K562 (cell line): ENCODE data around the gene RGL2. TPM values are rescaled to one million over a fixed set of nuclear protein-coding genes. Genes with fewer than 3 reads are reported as not detected.

Source experiments
- ARID1B ChIP-seq: fragments of 450-650 bp; IDR thresholded peaks from 2 replicates; pipeline ENCODE4 v1.6.1; 2016; ENCODE audit warnings: antibody characterized with exemption, mild to moderate bottlenecking, inconsistent platforms
- ARID2 ChIP-seq: fragments of 450-650 bp; IDR thresholded peaks from 2 replicates; pipeline ENCODE4 v1.6.1; 2017; ENCODE audit warnings: antibody characterized with exemption, mild to moderate bottlenecking
- CEBPG ChIP-seq, 3 experiments: fragments of 200-800 bp in 1 of 3; sonication (Bioruptor generic) in 1 of 3; sonication (generic) in 1 of 3; formaldehyde crosslinking in 1 of 3; IDR thresholded peaks in 2 of 3; conservative IDR thresholded peaks in 1 of 3; 2 replicates each; pipeline versions ENCODE4 v1.6.1 to v1.8.0; 2016 to 2022; ENCODE audit warnings: missing compliant biosample characterization in 2 of 3, missing genetic modification characterization in 2 of 3, mild to moderate bottlenecking in 1 of 3, missing genetic modification reagents in 1 of 3
- DNMT1 ChIP-seq: fragments of 450-650 bp; IDR thresholded peaks from 2 replicates; pipeline ENCODE4 v1.6.1; 2016; ENCODE audit warnings: antibody characterized with exemption, mild to moderate bottlenecking
- ESRRA ChIP-seq: fragments of 450-650 bp; IDR thresholded peaks from 2 replicates; pipeline ENCODE4 v1.6.1; 2014; ENCODE audit warnings: low read depth, mild to moderate bottlenecking, moderate library complexity, borderline replicate concordance
- ETV6 ChIP-seq, 3 experiments: fragments of 150-350 bp in 1 of 3; sonication (generic) in 1 of 3; formaldehyde crosslinking in 1 of 3; IDR thresholded peaks; 2 replicates each; pipeline versions ENCODE4 v1.6.1 to v1.8.0; 2014 to 2022; ENCODE audit warnings: borderline replicate concordance in 2 of 3, low read depth in 2 of 3, antibody characterized with exemption in 1 of 3, low read length in 1 of 3, mild to moderate bottlenecking in 1 of 3, missing genetic modification reagents in 1 of 3
- FOXK1 ChIP-seq: sonication (generic); formaldehyde crosslinking; IDR thresholded peaks from 2 replicates; pipeline ENCODE4 v1.8.0; 2022; ENCODE audit warnings: missing genetic modification reagents, mild to moderate bottlenecking, borderline replicate concordance
- FOXM1 ChIP-seq, 2 experiments: fragments of 450-650 bp in 1 of 2; sonication (generic) in 1 of 2; formaldehyde crosslinking in 1 of 2; IDR thresholded peaks; 2 replicates each; pipeline versions ENCODE4 v1.6.1 to v1.9.0; 2017 to 2022; ENCODE audit warnings: low read depth in 2 of 2, mild to moderate bottlenecking in 2 of 2, missing genetic modification reagents in 1 of 2, moderate library complexity in 1 of 2
- ILF3 ChIP-seq: fragments of 450-650 bp; IDR thresholded peaks from 2 replicates; pipeline ENCODE4 v1.6.1; 2018; ENCODE audit warnings: antibody characterized with exemption, mild to moderate bottlenecking, moderate library complexity, borderline replicate concordance
- KDM2B ChIP-seq: fragments of 250-450 bp; sonication (Bioruptor Pico); IDR thresholded peaks from 2 replicates; pipeline ENCODE4 v1.8.0; 2021; ENCODE audit warnings: mild to moderate bottlenecking, moderate library complexity
- NFATC3 ChIP-seq: fragments of 450-650 bp; IDR thresholded peaks from 2 replicates; pipeline ENCODE4 v1.6.1; 2017; ENCODE audit warnings: mild to moderate bottlenecking
- NR4A1 ChIP-seq, 2 experiments: fragments of 250-450 bp in 1 of 2; fragments of 450-650 bp in 1 of 2; sonication (Bioruptor Pico) in 1 of 2; IDR thresholded peaks; 2 replicates each; pipeline versions ENCODE4 v1.4.0 to v1.6.1; 2016 to 2020; ENCODE audit warnings: mild to moderate bottlenecking in 2 of 2, missing compliant biosample characterization in 1 of 2, missing genetic modification characterization in 1 of 2, moderate library complexity in 1 of 2
- PHB ChIP-seq: fragments of 250-450 bp; sonication (Bioruptor Pico); IDR thresholded peaks from 2 replicates; pipeline ENCODE4 v1.5.0; 2021
- RAD21 ChIP-seq, 2 experiments: fragments of 250-450 bp in 1 of 2; fragments of 450-650 bp in 1 of 2; sonication (Bioruptor Pico) in 1 of 2; formaldehyde crosslinking in 1 of 2; IDR thresholded peaks in 1 of 2; conservative IDR thresholded peaks in 1 of 2; 2 replicates each; pipeline versions ENCODE4 v1.4.0 to v1.8.0; 2020 to 2022; ENCODE audit warnings: mild to moderate bottlenecking in 2 of 2, moderate library complexity in 1 of 2
- RUNX1 ChIP-seq: sonication (generic); IDR thresholded peaks from 2 replicates; pipeline ENCODE4 v1.6.1; 2016; ENCODE audit warnings: antibody characterized with exemption, low read depth
- SMAD4 ChIP-seq: fragments of 250-450 bp; sonication (Bioruptor Pico); conservative IDR thresholded peaks from 2 replicates; pipeline ENCODE4 v1.8.0; 2021; ENCODE audit warnings: inconsistent platforms, mild to moderate bottlenecking, moderate library complexity
- SMARCE1 ChIP-seq: fragments of 450-650 bp; IDR thresholded peaks from 2 replicates; pipeline ENCODE4 v1.7.1; 2016; ENCODE audit warnings: mild to moderate bottlenecking
- SRSF1 ChIP-seq: fragments of 200-400 bp; formaldehyde crosslinking; IDR thresholded peaks from 2 replicates; pipeline ENCODE4 v1.6.1; 2017; ENCODE audit warnings: mild to moderate bottlenecking, low read depth, low read length, moderate library complexity
- TEAD1 ChIP-seq, 2 experiments: fragments of 450-650 bp in 1 of 2; sonication (generic) in 1 of 2; formaldehyde crosslinking; IDR thresholded peaks; 2 replicates each; pipeline versions ENCODE4 v1.4.0 to v1.8.0; 2020 to 2022; ENCODE audit warnings: mild to moderate bottlenecking in 2 of 2, missing genetic modification reagents in 1 of 2
- YBX1 ChIP-seq: fragments of 450-650 bp; IDR thresholded peaks from 2 replicates; pipeline ENCODE4 v1.7.1; 2016; ENCODE audit warnings: mild to moderate bottlenecking
- ZNF23 ChIP-seq: fragments of 250-450 bp; sonication (Bioruptor Pico); IDR thresholded peaks from 2 replicates; pipeline ENCODE4 v1.4.0; 2020; ENCODE audit warnings: mild to moderate bottlenecking
- ZNF24 ChIP-seq: fragments of 450-650 bp; IDR thresholded peaks from 2 replicates; pipeline ENCODE4 v1.6.1; 2016
- ZNF311 ChIP-seq: fragments of 250-450 bp; sonication (Bioruptor Pico); IDR thresholded peaks from 2 replicates; pipeline ENCODE4 v1.4.0; 2020; ENCODE audit warnings: mild to moderate bottlenecking, moderate library complexity
- ZNF431 ChIP-seq: sonication (generic); formaldehyde crosslinking; IDR thresholded peaks from 2 replicates; pipeline ENCODE4 v1.8.0; 2022; ENCODE audit warnings: mild to moderate bottlenecking, missing genetic modification reagents
- ZNF668 ChIP-seq: fragments of 250-450 bp; sonication (Bioruptor Pico); IDR thresholded peaks from 2 replicates; pipeline ENCODE4 v1.8.0; 2022; ENCODE audit warnings: mild to moderate bottlenecking, inconsistent platforms
- ZSCAN29 ChIP-seq: fragments of 450-650 bp; IDR thresholded peaks from 2 replicates; pipeline ENCODE4 v1.6.1; 2017
- polyA plus RNA-seq, 8 experiments: library from polyadenylated mRNA; depleted of rRNA in 4 of 8; stranded (reverse) in 5 of 8; unstranded in 3 of 8; fragments of >200 nt; fragmentation: Nextera tagmentation in 2 of 8; fragmentation: Illumina TruSeq in 1 of 8; extraction: Ambion mirVana in 2 of 8; extraction: Trizol in 1 of 8; gene quantifications; 2 replicates each; pipeline versions ENCODE4 v1.2.1 to v1.2.3, GENCODE V29; 2011 to 2014; ENCODE audit warnings: inconsistent platforms in 1 of 8, missing spikeins in 1 of 8
- total RNA-seq, 7 experiments: library from RNA; depleted of rRNA in 6 of 7; stranded (reverse); fragments of >200 nt in 6 of 7; fragmentation: Illumina TruSeq in 2 of 7; extraction: Trizol in 2 of 7; gene quantifications; 2 replicates each; pipeline versions ENCODE4 v1.2.1 to v1.2.3, GENCODE V29; 2011 to 2021; ENCODE audit warnings: low replicate concordance in 1 of 7
- TF ChIP-seq, protein P1 (sequence below): sonication (generic); formaldehyde crosslinking; IDR thresholded peaks from 2 replicates; pipeline ENCODE4 v1.8.0; 2022; ENCODE audit warnings: mild to moderate bottlenecking, low read depth, missing genetic modification reagents
- TF ChIP-seq, protein P2 (sequence below): sonication (generic); formaldehyde crosslinking; IDR thresholded peaks from 2 replicates; pipeline ENCODE4 v1.9.0; 2022; ENCODE audit warnings: mild to moderate bottlenecking, missing genetic modification reagents

RGL2 gene
- total and polyA plus RNA-seq, 9 of the 15 experiments (the other 6 are each of a cell fraction or from before 2014, with no cell fraction given): 1.8 to 57.1 (median 19.5) TPM

- TF ChIP-seq ETV6 (IDR thresholded peaks at IDR 0.05; ENCODE audit: borderline replicate concordance in 1 of 2, low read depth in 2 of 2, low read length in 1 of 2): no peak
- no peak for TF ChIP-seq ETV6 (CRISPR knock-in tag; IDR thresholded peaks at IDR 0.05; ENCODE audit: borderline replicate concordance)
- TF ChIP-seq CEBPG (CRISPR knock-in tag; IDR thresholded peaks at IDR 0.05): no peak; the same call in 1 of the 2 replicates
- TF ChIP-seq CEBPG (tag; conservative IDR thresholded peaks at IDR 0.05 in 1 of 2, IDR thresholded peaks at IDR 0.05 in 1 of 2): no peak
- no peak for TF ChIP-seq PHB (CRISPR knock-in tag)
- TF ChIP-seq ZNF311 (CRISPR knock-in tag): no peak
- no peak for TF ChIP-seq KDM2B
- TF ChIP-seq ILF3: no peak
- TF ChIP-seq ZNF668 (CRISPR knock-in tag): no peak
- TF ChIP-seq, protein P1, sequence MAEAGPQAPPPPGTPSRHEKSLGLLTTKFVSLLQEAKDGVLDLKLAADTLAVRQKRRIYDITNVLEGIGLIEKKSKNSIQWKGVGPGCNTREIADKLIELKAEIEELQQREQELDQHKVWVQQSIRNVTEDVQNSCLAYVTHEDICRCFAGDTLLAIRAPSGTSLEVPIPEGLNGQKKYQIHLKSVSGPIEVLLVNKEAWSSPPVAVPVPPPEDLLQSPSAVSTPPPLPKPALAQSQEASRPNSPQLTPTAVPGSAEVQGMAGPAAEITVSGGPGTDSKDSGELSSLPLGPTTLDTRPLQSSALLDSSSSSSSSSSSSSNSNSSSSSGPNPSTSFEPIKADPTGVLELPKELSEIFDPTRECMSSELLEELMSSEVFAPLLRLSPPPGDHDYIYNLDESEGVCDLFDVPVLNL (CRISPR knock-in tag): 0 out of 2 replicates have a peak, but pooled peaks have one; percentile 23
- no peak for TF ChIP-seq ZNF24
- TF ChIP-seq SMARCE1: no peak
- TF ChIP-seq FOXK1 (CRISPR knock-in tag): no peak
- no peak for TF ChIP-seq ESRRA
- no peak for TF ChIP-seq ARID2
- TF ChIP-seq RUNX1: 0 out of 2 replicates have a peak, but pooled peaks have one; percentile 17
- TF ChIP-seq FOXM1 (IDR thresholded peaks at IDR 0.05; ENCODE audit: low read depth): no peak
- no peak for TF ChIP-seq FOXM1 (CRISPR knock-in tag; IDR thresholded peaks at IDR 0.05; ENCODE audit: low read depth)
- TF ChIP-seq TEAD1 (CRISPR knock-in tag; IDR thresholded peaks at IDR 0.05): no peak
- no peak for TF ChIP-seq DNMT1
- peak; percentile 58 for TF ChIP-seq SMAD4 (CRISPR knock-in tag)
- TF ChIP-seq RAD21 (CRISPR knock-in tag; conservative IDR thresholded peaks at IDR 0.05 in 1 of 2, IDR thresholded peaks at IDR 0.05 in 1 of 2): no peak
- TF ChIP-seq ZSCAN29: no peak
- TF ChIP-seq ARID1B: no peak
- TF ChIP-seq NFATC3: no peak
- no peak for TF ChIP-seq ZNF23 (CRISPR knock-in tag)
- TF ChIP-seq, protein P2, sequence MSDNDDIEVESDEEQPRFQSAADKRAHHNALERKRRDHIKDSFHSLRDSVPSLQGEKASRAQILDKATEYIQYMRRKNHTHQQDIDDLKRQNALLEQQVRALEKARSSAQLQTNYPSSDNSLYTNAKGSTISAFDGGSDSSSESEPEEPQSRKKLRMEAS (CRISPR knock-in tag): 0 out of 2 replicates have a peak, but pooled peaks have one; percentile 42
- no peak for TF ChIP-seq YBX1
- TF ChIP-seq SRSF1: no peak
- no peak for TF ChIP-seq ZNF431
- TF ChIP-seq NR4A1 (CRISPR knock-in tag; IDR thresholded peaks at IDR 0.05): 0 out of 2 replicates have a peak, but pooled peaks have one; percentile 51
- no peak for TF ChIP-seq NR4A1 (tag; IDR thresholded peaks at IDR 0.05)
Measured at GRCh38 chr6:33314943-33315792, 16.4 kb upstream of the RGL2 start (continued).
